WTC11 (cell line): ENCODE data around the gene GPX4.

Experiments
- FOXJ3 ChIP-seq: sonication (generic); formaldehyde crosslinking; IDR thresholded peaks from 2 replicates; pipeline ENCODE4 v1.9.0; 2021; ENCODE audit warnings: missing genetic modification reagents, mild to moderate bottlenecking, borderline replicate concordance
- NR1H2 ChIP-seq: sonication (generic); formaldehyde crosslinking; IDR thresholded peaks from 2 replicates; pipeline ENCODE4 v1.9.0; 2021; ENCODE audit warnings: mild to moderate bottlenecking, moderate library complexity, missing genetic modification reagents
- TEAD1 ChIP-seq: sonication (generic); formaldehyde crosslinking; IDR thresholded peaks from 2 replicates; pipeline ENCODE4 v1.8.0; 2022; ENCODE audit warnings: mild to moderate bottlenecking, missing genetic modification reagents
- ZNF138 ChIP-seq: sonication (generic); formaldehyde crosslinking; conservative IDR thresholded peaks from 2 replicates; pipeline ENCODE4 v1.8.1; 2022; ENCODE audit warnings: mild to moderate bottlenecking, moderate library complexity, missing genetic modification reagents
- ZNF281 ChIP-seq: sonication (generic); formaldehyde crosslinking; IDR thresholded peaks from 2 replicates; pipeline ENCODE4 v1.8.0; 2023; ENCODE audit warnings: mild to moderate bottlenecking, missing genetic modification reagents
- ZNF396 ChIP-seq: fragments of 250-450 bp; sonication (Bioruptor Pico); IDR thresholded peaks from 2 replicates; pipeline ENCODE4 v1.8.0; 2021; ENCODE audit warnings: mild to moderate bottlenecking, moderate library complexity, borderline replicate concordance
- TF ChIP-seq, protein P1 (sequence below): fragments of 200-600 bp; IDR thresholded peaks from 2 replicates; pipeline ENCODE4 v1.8.0; 2022; ENCODE audit warnings: antibody characterized with exemption
- TF ChIP-seq, protein P2 (sequence below): sonication (generic); formaldehyde crosslinking; IDR thresholded peaks from 2 replicates; pipeline ENCODE4 v1.8.1; 2023; ENCODE audit warnings: mild to moderate bottlenecking, missing genetic modification reagents
- TF ChIP-seq, protein P3 (sequence below): sonication (generic); formaldehyde crosslinking; IDR thresholded peaks from 2 replicates; pipeline ENCODE4 v1.8.0; 2022; ENCODE audit warnings: mild to moderate bottlenecking, missing genetic modification reagents

GRCh38 chr19:1089891-1090290, 13.9 kb upstream of the GPX4 start:
- TF ChIP-seq NR1H2 (no peak), FOXJ3 (CRISPR knock-in tag) (no peak), TEAD1 (no peak), ZNF396 (CRISPR knock-in tag) (no peak), ZNF138 (CRISPR knock-in tag) (no peak), ZNF281 (CRISPR knock-in tag) (no peak)
- TF ChIP-seq, protein P1, sequence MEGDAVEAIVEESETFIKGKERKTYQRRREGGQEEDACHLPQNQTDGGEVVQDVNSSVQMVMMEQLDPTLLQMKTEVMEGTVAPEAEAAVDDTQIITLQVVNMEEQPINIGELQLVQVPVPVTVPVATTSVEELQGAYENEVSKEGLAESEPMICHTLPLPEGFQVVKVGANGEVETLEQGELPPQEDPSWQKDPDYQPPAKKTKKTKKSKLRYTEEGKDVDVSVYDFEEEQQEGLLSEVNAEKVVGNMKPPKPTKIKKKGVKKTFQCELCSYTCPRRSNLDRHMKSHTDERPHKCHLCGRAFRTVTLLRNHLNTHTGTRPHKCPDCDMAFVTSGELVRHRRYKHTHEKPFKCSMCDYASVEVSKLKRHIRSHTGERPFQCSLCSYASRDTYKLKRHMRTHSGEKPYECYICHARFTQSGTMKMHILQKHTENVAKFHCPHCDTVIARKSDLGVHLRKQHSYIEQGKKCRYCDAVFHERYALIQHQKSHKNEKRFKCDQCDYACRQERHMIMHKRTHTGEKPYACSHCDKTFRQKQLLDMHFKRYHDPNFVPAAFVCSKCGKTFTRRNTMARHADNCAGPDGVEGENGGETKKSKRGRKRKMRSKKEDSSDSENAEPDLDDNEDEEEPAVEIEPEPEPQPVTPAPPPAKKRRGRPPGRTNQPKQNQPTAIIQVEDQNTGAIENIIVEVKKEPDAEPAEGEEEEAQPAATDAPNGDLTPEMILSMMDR, result no peak
- TF ChIP-seq, protein P2, sequence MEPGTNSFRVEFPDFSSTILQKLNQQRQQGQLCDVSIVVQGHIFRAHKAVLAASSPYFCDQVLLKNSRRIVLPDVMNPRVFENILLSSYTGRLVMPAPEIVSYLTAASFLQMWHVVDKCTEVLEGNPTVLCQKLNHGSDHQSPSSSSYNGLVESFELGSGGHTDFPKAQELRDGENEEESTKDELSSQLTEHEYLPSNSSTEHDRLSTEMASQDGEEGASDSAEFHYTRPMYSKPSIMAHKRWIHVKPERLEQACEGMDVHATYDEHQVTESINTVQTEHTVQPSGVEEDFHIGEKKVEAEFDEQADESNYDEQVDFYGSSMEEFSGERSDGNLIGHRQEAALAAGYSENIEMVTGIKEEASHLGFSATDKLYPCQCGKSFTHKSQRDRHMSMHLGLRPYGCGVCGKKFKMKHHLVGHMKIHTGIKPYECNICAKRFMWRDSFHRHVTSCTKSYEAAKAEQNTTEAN (CRISPR knock-in tag), result no peak
- TF ChIP-seq, protein P3, sequence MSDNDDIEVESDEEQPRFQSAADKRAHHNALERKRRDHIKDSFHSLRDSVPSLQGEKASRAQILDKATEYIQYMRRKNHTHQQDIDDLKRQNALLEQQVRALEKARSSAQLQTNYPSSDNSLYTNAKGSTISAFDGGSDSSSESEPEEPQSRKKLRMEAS, result no peak
